ENCODE data around the gene RABGAP1L.
"Not testable (repeated sequence)": the region's sequence is repeated elsewhere in the genome, so short reads cannot be mapped to it uniquely, and the experiment has no call there.

The RABGAP1L gene

DNA sequence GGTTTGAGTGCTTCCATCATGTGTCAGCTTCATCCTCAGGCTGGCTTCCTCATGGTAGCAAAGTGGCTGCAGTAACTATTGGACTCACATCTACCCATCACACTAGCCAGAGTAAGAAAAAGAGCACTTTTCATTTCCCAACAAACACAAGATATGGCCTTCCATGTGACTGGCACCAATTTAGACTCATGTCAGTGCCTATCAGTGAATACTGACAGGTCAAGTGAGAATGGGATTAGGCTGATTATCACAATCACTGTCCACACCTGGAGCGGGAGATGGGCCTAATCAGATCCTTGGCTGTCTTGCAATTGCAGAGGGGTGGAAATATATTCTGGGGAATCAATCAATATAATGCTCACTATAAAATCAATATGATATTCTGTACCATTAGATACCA is 2.9 kb upstream of the RABGAP1L start:
- no peak for DNase-seq

DNA sequence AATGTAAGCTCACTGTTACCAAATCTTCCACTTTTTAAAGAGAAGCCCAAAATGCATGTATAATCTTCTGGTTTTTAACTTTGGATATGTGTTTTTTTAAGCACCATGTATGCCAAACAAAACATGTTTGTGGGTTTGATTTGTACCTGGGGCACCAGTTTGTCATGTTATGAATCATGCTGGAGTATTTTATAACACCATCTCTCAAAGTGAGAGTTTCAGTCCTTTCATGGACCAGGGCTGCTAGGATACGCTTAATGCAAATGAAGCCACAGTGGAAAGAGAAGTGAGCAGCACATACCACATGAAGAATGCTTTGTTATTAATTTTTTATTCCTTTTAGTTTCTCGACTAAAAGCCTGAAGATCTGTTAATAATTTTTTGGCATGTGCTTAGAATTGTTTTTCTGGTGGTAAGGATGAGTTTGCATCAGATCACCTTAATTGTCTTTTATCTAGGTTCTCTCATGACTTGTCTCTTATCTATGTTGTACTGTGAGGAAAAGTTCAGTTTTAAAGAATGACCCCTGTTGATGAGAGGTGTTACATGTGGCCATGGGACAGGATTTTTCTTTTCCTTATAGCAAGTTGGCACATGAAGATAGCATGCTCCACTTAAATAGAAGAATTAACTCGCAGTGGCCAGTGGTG is 2.0 kb upstream of the RABGAP1L start:
- no peak for DNase-seq

GRCh38 chr1:174158767-174159251 is 511 bp upstream of the RABGAP1L start:
- no peak for DNase-seq

DNA sequence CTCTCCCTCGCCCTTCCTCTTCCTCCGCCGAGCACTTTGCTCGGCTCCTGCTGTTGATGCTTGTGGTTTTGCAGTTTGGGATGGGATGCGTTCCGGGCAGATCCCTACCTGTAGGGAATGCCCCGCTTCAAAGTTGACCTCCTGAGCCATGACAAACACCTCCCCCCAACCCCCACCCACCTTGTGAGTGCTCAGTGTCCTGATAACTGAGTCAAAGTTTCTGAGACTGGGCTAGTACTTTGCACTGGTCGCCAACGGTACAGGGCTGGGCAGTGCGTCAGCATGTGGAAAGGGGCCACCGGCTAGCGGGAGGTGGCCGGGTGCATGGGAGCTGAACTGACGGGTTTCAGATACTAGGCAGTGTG is 771 bp downstream of the RABGAP1L start:
- peak; percentile 64 for DNase-seq

GRCh38 chr1:174160603-174161002 is 1.3 kb downstream of the RABGAP1L start:
- DNase-seq: no peak

- DNase-seq: no peak
Measured at GRCh38 chr1:174161813-174162212, 2.5 kb downstream of the RABGAP1L start.

DNA sequence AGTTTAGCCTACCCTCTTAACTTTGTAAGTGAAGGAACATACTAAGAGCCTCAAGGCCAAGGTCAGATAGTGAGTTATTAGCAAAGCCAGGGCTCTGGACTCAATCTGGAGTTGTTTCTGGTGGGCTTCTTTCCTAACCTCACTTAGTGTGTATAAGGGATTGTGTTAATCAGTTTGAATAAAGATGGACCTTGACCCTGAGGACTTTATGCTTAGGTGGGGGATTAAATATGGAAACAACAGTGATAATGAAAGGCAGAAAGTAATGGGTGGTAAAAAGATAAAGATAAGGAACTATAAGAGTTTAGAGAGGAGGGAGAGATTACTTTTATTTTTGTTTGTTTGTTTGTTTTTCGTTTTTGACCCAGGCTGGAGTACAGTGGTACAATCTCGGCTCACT is 5.5 kb downstream of the RABGAP1L start:
- DNase-seq: no peak

GRCh38 chr1:174165471-174166137 is 6.3 kb downstream of the RABGAP1L start:
- DNase-seq: no peak

GRCh38 chr1:174166530-174167264 is 7.4 kb downstream of the RABGAP1L start:
- no peak for DNase-seq

GRCh38 chr1:174167265-174167803 is 8.0 kb downstream of the RABGAP1L start:
- no peak for DNase-seq

GRCh38 chr1:174169342-174169741 is 10.0 kb downstream of the RABGAP1L start:
- DNase-seq: no peak

DNA sequence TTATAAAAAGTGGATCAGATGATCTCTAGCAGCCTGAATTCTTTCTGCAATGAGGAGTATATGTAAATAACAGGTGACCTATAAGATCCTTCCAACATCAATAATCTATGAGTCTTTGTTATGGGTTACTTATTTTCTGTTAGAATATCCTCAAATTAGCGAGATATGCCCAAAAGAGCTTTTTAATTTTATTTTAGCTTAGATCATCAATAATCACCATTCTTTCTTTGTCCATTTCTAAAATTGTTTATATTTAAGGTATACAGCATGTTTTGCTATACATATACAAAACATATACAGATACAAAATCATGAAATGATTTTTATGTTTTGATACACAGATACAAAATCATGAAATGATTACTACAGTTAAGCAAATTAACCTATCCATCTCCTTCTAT is 11.8 kb downstream of the RABGAP1L start:
- DNase-seq: no peak

GRCh38 chr1:174174461-174175329 is 15.4 kb downstream of the RABGAP1L start:
- DNase-seq: no peak

- DNase-seq: not testable (repeated sequence)
Measured at GRCh38 chr1:174178459-174178858, 19.1 kb downstream of the RABGAP1L start.

GRCh38 chr1:174189428-174190062 is 30.2 kb downstream of the RABGAP1L start:
- no peak for DNase-seq

DNA sequence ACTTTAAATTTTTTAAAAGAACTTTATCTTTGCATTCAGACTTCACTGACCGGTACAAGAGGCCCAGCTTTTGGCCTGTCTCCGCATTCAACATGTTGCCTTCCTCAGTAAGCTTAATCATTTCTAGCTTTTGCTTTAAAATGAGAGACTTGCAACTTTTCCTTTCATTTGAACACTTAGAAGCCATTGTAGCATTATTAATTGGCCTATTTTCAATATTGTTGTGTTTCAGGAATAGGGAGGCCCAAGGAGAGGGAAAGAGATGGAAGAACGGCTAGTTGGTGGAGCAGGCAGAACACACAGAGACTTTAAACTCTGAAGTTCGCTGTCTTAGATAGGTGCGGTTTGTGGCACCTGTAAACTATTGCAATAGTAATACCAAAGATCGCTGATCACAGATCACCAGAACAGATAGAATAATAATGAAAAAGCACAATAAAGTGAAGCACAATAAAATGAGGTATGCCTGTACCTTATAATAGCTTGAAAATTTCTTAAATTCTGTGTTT is 31.4 kb downstream of the RABGAP1L start:
- DNase-seq: no peak

GRCh38 chr1:174191349-174191862 is 32.1 kb downstream of the RABGAP1L start:
- DNase-seq: no peak

GRCh38 chr1:174194461-174194860 is 35.1 kb downstream of the RABGAP1L start:
- no peak for DNase-seq

DNA sequence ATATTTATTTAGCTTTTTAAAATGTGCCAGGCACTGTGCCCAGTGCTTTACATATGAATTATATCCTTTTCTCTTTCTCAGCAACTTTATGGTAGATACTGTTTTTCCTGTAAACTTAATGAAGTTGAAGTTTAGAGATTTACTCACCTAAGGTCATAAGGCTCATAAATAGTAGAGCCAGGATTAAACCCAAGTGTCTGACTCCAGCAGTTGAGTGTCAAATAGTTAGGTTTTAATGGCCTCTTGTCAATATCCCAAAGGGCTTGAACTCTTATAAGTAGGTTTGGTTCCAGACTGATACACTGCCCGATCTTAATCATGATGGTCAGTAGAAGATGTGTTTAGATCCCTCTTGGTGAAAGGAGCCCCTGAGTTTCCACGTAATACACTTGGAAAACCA is 37.8 kb downstream of the RABGAP1L start:
- DNase-seq: no peak

DNA sequence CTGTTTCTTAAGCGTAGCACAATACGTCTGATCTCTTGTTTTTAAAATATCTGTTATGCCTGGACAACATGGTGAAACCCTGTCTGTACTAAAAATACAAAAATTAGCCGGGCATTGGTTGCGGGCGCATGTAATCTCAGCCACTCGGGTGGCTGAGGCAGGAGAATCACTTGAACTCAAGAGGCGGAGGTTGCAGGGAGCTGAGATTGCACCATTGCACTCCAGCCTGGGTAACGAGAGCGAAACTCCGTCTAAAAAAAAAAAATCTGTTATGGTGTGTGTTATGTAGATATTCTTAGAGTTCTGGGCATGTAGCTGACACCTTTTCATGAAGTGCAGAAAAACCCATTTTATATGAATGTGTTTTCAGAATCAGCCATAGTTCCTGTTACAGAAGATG is 38.2 kb downstream of the RABGAP1L start:
- no peak for DNase-seq

DNA sequence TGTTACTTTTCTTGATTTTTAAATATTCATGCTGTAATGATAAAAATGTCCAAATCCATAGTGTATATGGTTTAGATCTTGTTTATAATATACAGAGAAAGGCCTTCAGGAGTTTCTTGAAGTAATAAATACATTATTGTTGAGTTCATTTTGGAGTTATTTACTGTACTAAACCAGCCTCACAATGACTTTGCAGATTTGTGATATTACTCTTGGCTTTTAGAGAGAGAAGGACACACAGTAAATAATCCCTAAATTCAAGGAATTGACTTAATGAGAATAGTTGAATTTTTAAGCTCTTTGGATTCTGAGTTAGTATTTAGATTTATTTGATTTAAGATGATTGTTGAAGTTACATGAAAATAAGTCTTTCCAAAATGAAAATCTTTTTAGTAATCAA is 38.9 kb downstream of the RABGAP1L start:
- no peak for DNase-seq

GRCh38 chr1:174200746-174201145 is 41.4 kb downstream of the RABGAP1L start:
- no peak for DNase-seq

Data from activated CD8-positive, alpha-beta memory T cell treated with anti-CD3 and anti-CD28 coated beads, Interleukin-2, amount 50 U/mL, for 48 hours (primary cell).